ENCODE measurements around the gene UPK1A. TPM values are rescaled to one million over a fixed set of nuclear protein-coding genes. Genes with fewer than 3 reads are reported as not detected.

UPK1A gene
- not detected in 2 replicates for total RNA-seq (2014; rRNA removed; shearing (Covaris generic))

- DNase-seq (ENCODE audit: low read depth), result no peak
These were observed at the start of gene UPK1A for GRCh38 chr19:35666251-35666913. TSS of gene UPK1A (plus strand) at chr19:35666517. CDS start at chr19:35666813, 296 bp downstream.

- DNase-seq (ENCODE audit: low read depth), result no peak
These were observed 47.5 kb upstream of the UPK1A start for GRCh38 chr19:35618857-35619256.

DNA sequence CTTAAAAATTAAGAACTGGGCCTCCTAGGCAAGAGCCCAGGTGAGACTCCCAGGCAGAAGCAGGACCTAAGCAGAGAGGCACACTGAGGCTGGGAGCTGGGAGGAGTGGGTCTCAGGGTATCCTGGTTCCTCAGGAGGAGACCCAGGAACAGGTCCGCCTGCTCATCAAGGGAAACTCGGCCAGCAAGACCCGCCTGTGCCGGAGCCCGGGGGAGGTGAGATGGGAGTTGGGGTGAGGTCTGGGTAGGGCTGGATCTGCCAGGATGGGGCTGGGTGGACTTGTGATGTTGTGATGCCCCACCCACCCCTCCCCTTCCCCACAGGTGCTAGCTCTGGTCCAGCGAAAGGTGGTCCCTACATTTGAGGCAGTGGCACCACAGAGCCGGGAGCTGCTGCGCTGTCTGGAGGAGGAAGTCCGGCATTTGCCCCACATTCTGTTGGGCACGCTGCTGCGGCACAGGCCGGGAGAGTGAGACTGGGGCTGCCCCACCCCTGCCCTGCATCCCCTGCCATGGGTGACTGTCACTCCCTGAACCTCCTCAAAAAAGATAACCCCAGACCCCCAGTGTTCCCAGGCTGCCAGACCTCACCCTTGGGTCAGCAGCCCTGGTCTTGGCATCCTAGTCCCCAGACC lies 46.9 kb upstream of the UPK1A start:
- no peak for DNase-seq (ENCODE audit: low read depth)

GRCh38 chr19:35620001-35620400 lies 46.3 kb upstream of the UPK1A start:
- no peak for DNase-seq (ENCODE audit: low read depth)

DNA sequence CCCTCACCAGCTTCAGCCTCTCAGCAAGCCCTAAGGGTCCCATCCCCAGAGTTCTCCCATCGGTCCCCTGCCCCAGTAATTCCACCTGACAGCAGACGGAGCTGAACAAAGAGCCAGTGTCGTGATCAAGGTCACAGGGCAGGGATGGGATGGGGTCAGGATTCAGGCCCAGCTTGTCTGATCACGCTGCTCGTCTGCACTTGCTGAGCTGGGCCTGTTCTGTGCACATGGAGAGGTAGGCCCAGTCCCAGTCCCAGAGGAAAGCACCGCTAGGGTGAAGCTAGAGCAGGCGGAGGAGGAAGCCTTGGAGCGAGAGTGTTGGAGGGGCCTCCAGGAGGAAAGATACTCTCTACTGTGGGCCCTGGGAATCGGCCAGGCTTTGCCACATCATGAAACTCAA lies 44.6 kb upstream of the UPK1A start:
- DNase-seq (ENCODE audit: low read depth), result no peak

DNA sequence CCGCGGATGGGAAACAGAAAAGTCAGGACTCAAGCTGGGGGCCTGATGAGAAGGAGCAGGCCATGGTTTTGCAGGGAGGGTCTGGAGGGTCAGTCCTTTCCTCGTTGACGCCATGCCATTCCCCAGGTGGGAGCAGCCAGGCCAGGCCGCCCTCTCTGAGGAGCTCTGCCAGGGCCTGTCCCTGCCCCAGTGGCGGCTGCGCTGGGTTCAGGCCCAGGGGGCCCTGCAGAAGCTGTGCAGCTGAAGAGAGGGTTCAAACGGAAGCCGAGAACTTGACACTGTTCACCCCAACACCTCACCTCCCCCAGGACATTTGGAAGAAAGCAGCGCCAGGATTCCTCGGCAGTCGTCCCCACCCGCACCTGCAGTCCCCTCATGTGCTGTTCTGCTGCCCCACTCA lies 43.6 kb upstream of the UPK1A start:
- DNase-seq (ENCODE audit: low read depth), result no peak

GRCh38 chr19:35623327-35624010 lies 42.8 kb upstream of the UPK1A start:
- DNase-seq (ENCODE audit: low read depth), result no peak

GRCh38 chr19:35628264-35628564 lies 38.1 kb upstream of the UPK1A start:
- no peak for DNase-seq (ENCODE audit: low read depth)

GRCh38 chr19:35628565-35629331 lies 37.6 kb upstream of the UPK1A start, which contains the start of gene RBM42:
TSS of gene RBM42 (plus strand) at chr19:35629036. CDS start at chr19:35629154, 118 bp downstream.
- peak; percentile 99 for DNase-seq (ENCODE audit: low read depth)

DNA sequence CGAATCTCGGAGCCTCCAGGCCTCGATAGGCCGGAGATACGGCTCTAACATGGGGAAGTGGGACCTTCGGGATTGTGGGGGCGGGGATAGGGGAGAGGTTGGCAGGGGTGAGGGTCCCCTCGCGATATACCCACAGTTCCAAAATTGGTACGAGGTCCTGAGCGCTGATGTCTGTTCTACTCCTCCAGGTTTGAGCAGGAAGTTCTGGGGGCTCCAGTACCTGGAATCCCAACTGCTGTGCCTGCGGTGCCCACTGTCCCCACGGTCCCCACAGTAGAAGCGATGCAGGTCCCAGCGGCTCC lies 37.0 kb upstream of the UPK1A start:
- no peak for DNase-seq (ENCODE audit: low read depth)

GRCh38 chr19:35633727-35634440 lies 32.4 kb upstream of the UPK1A start:
- DNase-seq (ENCODE audit: low read depth), result no peak

GRCh38 chr19:35636651-35637050 lies 29.7 kb upstream of the UPK1A start:
- no peak for DNase-seq (ENCODE audit: low read depth)

GRCh38 chr19:35637165-35637564 lies 29.2 kb upstream of the UPK1A start:
- DNase-seq (ENCODE audit: low read depth), result no peak

- DNase-seq (ENCODE audit: low read depth), result no peak
These were observed 27.0 kb upstream of the UPK1A start for GRCh38 chr19:35639321-35639639.

DNA sequence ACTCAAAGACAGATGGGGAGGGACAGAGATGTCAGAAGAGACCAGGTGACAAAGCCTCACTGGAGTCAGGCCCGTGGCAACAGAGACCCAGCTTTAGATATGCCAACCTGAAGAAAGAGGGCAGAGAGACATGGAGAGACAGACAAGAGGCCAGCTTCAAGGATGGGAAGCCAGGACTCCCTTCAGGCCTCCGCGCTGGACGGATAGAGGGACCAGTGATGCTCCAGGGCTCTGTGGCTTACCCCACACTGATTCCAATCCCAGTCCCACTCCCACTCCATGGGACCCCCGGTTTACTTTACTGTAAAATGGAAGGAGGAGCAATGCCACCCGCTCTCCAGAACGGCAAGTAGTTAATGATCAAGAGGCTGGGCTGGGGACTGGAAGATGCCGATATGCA lies 26.5 kb upstream of the UPK1A start:
- no peak for DNase-seq (ENCODE audit: low read depth)

DNA sequence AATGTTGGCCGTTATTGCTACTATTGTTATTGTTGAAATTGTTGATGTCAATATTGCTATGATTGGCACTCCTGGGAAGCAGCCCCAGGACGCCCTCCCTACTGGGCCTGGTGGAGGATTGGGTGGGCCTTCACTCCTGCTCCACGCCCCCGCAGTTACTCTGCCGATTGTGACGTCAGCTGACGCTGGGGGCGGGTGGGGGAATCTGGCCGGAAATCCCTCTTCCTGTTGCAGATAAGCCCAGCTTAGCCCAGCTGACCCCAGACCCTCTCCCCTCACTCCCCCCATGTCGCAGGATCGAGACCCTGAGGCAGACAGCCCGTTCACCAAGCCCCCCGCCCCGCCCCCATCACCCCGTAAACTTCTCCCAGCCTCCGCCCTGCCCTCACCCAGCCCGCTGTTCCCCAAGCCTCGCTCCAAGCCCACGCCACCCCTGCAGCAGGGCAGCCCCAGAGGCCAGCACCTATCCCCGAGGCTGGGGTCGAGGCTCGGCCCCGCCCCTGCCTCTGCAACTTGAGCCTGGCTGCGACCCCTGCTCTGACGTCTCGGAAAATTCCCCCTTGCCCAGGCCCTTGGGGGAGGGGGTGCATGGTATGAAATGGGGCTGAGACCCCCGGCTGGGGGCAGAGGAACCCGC lies 24.7 kb upstream of the UPK1A start, which contains the start of gene ETV2:
TSS of gene ETV2 (plus strand) at position 231 of the 637 bp plus-strand sequence. CDS start 716 bp downstream, outside the sequence.
- peak; percentile 42 for DNase-seq (ENCODE audit: low read depth)

- DNase-seq (ENCODE audit: low read depth), result no peak
These were observed 24.0 kb upstream of the UPK1A start for GRCh38 chr19:35642312-35642711.

GRCh38 chr19:35642798-35643254 lies 23.5 kb upstream of the UPK1A start:
- DNase-seq (ENCODE audit: low read depth), result no peak

GRCh38 chr19:35643255-35644205 lies 22.8 kb upstream of the UPK1A start:
- peak; percentile 86 for DNase-seq (ENCODE audit: low read depth)
